GM18498 (cell line): ENCODE measurements around the gene DPPA2.

Source experiments
- ATAC-seq: cut with Tn5 transposase; IDR thresholded peaks from one replicate; pipeline ENCODE4 v1.9.1; 2021; ENCODE audit warnings: mild to moderate bottlenecking, moderate library complexity; ENCODE audit not compliant: unreplicated experiment

The DPPA2 gene

DNA sequence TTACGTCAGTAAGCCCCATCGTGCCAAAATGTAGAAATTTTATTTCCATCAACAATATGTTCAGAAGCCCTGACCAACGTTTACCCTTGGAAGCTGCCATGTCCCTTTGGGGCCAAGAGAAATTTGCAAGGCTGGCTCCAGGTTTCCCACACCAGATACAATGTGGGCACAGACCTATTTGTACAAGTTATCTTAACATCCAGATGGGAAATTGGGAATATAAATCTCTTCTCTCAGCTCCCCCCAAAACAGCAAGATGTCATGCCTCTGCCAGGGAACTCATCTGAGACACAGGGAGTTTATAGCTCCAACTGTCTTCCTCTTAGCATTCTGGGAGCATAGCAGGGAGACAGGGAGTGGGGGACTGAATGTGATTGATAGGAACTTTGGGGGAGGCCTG is 9.3 kb upstream of the DPPA2 start:
- ATAC-seq: no peak

DNA sequence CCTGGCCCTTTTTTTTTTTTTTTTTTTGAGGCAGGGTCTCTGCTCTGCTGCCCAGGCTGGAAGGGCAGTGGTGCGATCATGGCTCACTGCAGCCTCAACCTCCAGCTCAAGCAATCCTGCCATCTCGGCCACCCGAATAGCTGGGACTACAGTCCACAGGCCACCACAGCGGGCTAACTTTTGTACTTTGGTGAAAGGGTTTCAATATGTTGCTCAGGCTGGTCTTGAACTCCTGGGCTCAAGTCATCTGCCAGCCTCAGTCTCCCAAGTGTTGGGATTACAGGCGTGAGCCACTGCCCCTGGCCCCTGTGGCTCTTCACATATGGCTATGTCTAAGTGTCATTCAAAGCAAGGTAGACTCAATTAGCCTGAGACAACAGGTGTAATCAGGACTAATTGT is 8.8 kb upstream of the DPPA2 start:
- no peak for ATAC-seq

DNA sequence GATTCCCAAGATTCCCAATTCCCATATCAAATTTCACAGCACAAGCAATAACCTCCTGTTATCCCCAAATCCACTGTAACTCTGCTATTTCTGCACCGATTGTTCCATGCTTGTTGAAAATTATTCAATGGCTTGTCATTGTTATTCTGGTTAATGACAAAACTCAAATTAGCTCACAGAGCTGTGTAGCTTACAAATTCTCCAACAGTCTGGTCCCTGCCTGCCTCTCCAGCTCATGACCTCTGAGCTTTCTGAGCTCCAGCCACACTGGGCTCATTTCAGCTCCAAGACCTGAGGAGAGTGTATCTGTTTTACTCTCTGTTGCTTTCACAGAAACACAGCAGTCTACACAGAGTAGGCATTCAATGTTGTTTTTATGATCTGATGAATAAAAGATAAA is 3.3 kb downstream of the DPPA2 start:
- no peak for ATAC-seq

DNA sequence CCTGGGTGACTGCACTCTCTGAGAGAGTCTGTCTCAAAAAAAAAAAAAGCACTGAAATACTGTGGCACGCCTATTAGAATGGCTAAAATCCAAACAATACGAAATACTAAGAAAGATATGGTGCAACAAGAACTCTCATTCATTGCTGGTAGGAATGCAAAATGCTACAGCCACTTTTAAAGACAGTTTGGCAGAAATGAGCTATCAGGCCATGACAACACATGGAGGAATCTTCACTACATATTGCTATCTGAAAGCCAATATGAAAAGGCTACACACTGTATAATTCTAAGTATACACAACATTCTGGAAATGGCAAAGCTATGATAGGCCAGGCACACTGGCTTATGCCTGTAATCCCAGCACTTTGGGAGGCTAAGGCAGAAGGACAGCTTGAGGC is 18.8 kb downstream of the DPPA2 start:
- ATAC-seq: no peak

DNA sequence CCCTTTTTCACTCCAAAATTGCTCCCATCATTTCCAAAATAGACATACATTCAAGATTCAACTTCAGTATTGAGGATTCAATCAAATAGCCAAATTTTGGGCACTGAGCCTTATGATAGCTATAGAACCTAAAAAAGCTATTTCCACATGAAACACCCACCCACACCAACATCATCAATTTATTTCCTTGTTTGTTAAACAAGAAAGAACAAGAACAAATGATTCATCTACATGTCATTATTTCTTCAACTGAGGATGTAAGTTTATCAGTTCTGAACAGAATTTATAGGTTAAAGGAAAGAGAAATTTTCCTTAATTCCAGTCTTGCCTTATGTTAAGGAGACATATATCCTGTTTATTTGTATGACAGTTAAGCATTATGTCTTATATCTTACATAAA is 32.2 kb downstream of the DPPA2 start:
- no peak for ATAC-seq

DNA sequence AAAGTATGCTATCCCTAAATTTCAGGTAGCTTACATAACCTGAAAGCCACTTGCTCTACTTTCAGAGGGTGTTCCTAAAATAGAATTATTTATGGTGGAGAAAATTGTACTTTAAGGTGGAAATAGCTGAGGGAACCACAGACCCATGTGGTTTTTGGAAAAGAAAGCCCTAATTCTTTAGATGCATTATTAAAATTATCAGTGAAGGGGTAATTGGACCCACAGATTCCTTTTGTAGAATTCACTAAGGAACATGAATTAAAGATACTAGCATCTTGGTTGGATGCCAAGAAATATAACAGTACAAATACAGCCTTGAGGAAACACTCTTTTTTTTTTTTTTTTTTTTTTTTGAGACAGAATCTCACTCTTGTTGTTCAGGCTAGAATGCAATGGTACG is 37.8 kb downstream of the DPPA2 start:
- no peak for ATAC-seq

DNA sequence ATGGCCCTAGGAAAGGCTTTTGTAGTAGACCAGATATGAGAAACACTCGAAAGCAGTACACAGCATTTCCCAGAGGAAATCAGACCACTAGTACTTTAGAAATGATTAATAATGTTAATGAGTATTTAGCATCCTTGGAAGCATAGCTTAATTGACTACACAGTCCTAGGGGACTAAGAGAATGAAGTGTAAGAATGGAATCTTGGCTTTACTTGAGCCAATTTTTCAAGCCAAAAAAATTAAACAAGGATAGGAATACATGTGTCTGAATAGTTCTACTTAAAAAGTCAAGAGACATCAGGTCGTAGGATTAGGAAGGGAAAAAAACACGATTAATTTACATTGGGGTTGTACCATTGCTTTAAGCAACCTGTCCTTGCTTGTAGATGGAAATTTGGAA is 38.2 kb downstream of the DPPA2 start:
- ATAC-seq: no peak

DNA sequence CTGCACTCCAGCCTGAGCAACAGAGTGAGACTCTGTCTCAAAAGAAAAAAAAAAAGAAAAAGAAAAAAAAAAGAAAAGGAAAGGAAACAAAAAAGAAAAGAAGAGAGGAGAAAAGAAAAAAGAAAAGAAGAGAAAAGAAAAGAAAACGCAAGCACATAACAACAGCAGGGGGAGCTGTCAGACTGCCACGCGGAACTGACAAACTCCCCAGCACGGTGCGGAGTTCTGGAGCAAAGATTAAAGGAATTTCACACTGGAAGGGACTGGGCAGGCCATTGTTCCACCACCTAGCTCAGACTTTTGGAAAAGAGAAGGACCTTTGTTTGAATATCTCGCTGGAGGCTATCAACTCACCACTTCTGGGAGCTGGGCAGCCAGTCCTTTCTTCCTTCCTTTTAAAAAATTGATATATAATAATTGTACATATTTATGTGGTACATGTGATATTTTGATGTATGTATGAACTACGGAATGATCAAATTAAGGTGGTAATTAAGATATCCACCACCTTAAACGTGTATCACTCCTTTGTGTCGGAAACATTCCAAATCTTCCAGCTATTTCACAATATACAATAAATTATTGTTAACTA is 40.5 kb downstream of the DPPA2 start:
- ATAC-seq: no peak

DNA sequence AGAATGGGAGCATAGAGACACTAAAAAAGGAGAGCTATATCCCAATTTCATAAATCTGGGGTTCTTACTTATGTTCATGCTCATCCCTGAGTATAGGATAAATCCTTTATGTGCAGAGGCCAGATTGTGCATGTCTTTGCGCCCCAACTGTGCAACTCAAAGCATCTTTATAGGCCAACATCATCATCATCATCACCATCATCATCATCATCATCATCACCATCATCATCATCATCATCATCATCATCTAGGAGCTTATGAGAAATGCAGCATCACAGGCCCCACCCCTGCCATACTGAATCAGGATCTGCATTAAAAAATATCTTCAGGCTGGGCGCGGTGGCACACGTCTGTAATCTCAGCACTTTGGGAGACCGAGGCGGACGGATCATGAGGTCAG is 45.5 kb downstream of the DPPA2 start:
- ATAC-seq: no peak

DNA sequence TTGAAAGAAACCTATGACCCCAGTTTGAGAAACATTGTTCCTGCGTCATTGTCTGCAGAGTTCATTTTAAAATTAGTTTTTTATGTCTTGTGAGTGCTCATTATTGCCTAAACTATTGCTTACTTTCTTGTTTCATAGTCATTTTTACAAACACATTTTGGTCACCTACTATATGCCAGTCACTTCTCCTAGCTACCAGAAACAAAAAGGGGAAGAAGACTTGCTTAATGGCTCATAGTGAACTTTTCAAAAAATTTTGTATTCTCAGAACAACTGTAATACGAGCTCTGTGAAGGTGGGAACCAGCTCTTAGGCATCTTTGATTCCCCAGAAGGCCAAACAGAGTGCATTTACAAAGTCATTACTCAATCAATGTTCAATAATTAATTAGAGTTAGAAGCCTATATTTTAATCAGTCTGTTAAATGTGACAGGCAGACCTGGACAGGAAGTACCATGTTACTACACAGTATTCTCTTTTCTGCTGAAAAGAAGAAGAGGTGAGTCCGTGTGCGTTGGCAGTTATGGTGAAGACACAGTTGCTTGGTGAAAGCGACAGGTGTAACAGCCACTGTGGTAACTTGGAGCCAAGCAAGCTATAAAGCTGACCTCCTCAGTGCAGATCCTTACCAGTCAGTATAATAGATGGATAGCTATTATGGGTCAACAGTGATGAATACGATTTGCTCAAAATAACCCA is 46.6 kb downstream of the DPPA2 start:
- no peak for ATAC-seq

DNA sequence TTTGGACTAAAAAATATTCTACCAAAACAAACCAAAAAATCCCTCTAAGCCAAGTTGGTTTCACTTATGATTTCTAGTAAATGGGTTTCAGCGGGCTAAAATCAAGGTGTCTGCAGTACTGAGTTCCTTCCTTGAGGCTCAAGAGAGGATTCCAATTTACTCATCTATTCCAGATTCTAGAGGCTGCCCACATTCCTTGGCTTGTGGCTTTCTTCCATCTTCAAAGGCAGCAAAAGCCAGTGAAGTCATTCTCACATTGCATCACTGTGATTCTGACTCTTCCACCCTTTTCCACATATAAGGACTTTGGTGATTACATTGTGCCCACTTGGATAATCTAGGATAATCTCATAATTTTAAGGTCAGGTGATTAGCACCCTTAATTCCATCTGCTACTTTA is 48.1 kb downstream of the DPPA2 start:
- ATAC-seq: no peak

DNA sequence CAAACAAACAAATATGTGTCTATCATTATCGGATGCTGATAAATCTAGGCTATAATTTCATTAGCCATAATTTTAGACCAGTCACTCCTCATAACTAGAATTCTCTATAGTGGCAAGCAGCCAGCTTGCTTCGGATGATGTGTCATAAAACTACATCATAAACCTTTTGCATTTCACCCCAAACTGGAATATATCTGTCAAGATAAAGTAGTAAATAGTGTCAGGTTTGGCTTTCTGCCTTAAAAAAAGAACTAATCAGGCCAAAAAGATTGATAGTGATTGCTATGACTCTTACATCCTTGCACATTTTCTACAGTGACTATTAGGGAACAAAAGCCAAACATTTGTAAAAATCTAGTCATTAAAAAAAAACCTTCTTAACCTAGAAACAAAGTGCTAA is 51.0 kb downstream of the DPPA2 start:
- no peak for ATAC-seq

DNA sequence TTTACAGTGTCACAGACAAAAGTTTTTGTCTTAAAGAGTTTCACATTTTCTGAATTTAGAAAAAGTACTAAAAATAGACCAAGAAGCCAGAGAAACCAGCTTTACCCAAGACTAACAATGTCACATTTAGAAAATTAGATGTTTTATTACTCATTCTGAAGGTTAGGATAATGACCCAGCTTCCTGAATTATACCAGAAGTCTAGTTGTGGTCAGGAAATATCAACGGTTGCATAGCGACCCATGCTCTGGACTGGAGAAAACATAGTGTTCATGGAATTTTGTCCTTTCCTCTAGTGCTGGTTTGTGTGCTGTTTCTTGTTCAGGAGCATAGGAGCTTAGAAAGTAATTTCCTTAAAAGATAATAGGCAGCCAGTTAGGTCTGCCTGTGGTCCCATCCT is 59.0 kb downstream of the DPPA2 start:
- ATAC-seq: no peak

DNA sequence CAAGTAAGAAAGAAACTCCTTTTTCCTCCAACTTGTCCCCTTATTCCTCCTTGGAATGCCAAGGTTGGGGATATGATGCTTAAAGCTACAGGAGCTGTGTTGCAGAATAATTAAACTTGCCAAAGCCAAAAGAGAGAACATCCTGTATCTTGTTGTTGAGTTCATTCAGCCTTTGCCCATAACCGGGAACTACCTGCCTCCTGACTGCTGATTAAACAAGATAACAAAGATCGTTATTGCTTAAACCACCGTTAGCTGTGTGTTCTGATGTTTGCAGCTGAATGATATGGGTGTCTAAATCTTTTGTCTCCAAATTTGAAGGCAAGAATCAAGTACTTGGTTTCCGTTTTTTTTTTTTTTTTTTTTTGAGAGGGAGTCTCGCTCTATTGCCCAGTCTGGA is 61.5 kb downstream of the DPPA2 start:
- no peak for ATAC-seq

DNA sequence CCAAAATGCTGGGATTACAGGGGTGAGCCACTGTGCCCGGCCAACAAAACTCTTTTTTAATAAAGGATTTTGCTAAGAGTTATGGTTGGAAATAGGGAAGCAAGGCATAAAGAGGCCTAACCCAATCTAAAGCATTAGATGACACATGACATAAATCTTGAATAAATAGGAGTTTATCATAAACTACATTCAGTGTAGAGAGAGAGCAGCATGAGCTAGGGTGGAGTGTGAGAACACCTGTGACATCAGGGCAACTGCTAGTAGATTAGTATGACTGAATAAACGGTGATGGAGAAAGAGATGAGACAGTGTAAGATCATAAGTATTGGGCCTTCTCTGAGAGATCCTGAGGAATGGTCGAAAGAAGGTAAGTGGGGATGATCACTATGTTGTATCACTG is 63.7 kb downstream of the DPPA2 start:
- no peak for ATAC-seq
